Neural progenitor cell (in vitro differentiated cells): ENCODE data around the gene UBXN2A.

Experiments used
- EZH2phosphoT487 ChIP-seq: fragments of 200-600 bp; sonication (generic); IDR thresholded peaks from 2 replicates; pipeline ENCODE4 v1.6.1; 2017; ENCODE audit warnings: antibody characterized with exemption
- TF ChIP-seq, protein P1 (sequence below): fragments of 200-600 bp; sonication (generic); IDR thresholded peaks from 2 replicates; pipeline ENCODE4 v1.5.1; 2017; ENCODE audit warnings: antibody characterized with exemption, mild to moderate bottlenecking

DNA sequence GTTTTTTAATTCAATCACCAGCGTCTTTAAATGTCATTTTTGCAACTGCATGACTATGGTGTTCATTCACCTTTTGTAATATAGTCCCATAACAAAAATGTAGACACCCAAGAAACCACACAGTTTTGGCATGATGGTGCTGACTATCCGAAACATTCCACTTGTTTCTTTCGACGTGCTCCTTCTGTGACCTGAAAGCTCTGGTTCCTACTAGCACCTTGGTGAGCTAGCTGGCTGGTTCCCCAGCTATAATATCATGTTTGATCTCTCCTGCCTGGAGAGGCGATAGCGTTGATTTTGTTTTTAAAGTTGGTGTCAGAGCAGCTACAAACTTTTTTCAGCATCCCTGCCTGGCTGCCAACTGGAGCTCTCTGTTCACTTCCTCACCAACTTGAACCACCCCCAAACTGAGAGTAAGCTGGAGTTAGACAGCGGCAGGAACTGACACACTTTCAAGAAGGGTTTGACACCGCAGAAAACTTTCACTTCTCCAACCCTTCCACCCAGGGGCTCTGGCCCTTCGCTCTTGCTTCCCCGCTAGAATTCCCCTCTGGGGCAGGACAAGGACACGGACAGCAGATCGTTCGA, 14.5 kb upstream of the UBXN2A start:
- TF ChIP-seq, protein P1, sequence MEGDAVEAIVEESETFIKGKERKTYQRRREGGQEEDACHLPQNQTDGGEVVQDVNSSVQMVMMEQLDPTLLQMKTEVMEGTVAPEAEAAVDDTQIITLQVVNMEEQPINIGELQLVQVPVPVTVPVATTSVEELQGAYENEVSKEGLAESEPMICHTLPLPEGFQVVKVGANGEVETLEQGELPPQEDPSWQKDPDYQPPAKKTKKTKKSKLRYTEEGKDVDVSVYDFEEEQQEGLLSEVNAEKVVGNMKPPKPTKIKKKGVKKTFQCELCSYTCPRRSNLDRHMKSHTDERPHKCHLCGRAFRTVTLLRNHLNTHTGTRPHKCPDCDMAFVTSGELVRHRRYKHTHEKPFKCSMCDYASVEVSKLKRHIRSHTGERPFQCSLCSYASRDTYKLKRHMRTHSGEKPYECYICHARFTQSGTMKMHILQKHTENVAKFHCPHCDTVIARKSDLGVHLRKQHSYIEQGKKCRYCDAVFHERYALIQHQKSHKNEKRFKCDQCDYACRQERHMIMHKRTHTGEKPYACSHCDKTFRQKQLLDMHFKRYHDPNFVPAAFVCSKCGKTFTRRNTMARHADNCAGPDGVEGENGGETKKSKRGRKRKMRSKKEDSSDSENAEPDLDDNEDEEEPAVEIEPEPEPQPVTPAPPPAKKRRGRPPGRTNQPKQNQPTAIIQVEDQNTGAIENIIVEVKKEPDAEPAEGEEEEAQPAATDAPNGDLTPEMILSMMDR = no peak
- no peak for TF ChIP-seq EZH2phosphoT487
